ENCODE results near the gene NDUFB10. TPM values are rescaled to one million over a fixed set of nuclear protein-coding genes. Genes with fewer than 3 reads are reported as not detected.

The NDUFB10 gene
- total RNA-seq, 2 donors from 2014 or later, result 219 to 272 TPM

DNA sequence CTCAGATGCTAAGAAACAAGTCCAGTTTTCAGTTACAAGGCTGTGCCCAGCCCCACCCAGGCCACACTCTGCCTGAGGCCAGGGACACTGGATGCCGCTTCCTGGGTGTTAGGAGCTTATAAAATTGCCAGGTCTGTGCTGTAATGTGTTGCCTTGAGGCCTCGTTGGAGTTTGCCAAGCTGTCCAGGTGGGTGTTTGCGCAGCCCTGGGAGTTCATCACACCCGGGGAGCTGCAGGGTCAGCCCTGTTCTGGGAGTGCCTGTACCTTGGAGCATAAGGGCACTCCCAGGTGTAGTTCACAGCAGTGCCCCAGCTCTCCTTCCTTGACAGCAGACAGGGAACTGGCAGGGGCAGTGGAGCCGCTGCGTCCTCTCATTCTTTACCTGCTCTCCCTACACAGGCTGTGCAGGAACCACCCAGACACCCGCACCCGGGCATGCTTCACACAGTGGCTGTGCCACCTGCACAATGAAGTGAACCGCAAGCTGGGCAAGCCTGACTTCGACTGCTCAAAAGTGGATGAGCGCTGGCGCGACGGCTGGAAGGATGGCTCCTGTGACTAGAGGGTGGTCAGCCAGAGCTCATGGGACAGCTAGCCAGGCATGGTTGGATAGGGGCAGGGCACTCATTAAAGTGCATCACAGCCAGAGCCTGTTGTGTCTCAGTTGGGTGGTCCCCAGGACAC lies 26.3 kb downstream of the NDUFB10 start:
- Histone ChIP-seq H3K4me1 (peaks cover 28% of the 10 kb centered on the region), H3K27ac (peak overlapping the region; percentile 93), H3K9me3 (no peaks in the 10 kb centered on the region), H3K36me3 (peaks cover 5% of the 10 kb centered on the region), H3K27me3 (peaks cover 17% of the 10 kb centered on the region), H3K4me3 (peak overlapping the region; percentile 87), H3K9ac (ENCODE audit: low read depth in 2 of 2, low read length in 2 of 2) (peak overlapping the region; percentile 56 to 63)
- DNase-seq, result peak; percentile 81
- intact Hi-C loops (cut with DNase I), result no loop called here
- TF ChIP-seq, protein P1, sequence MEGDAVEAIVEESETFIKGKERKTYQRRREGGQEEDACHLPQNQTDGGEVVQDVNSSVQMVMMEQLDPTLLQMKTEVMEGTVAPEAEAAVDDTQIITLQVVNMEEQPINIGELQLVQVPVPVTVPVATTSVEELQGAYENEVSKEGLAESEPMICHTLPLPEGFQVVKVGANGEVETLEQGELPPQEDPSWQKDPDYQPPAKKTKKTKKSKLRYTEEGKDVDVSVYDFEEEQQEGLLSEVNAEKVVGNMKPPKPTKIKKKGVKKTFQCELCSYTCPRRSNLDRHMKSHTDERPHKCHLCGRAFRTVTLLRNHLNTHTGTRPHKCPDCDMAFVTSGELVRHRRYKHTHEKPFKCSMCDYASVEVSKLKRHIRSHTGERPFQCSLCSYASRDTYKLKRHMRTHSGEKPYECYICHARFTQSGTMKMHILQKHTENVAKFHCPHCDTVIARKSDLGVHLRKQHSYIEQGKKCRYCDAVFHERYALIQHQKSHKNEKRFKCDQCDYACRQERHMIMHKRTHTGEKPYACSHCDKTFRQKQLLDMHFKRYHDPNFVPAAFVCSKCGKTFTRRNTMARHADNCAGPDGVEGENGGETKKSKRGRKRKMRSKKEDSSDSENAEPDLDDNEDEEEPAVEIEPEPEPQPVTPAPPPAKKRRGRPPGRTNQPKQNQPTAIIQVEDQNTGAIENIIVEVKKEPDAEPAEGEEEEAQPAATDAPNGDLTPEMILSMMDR (IDR thresholded peaks at IDR 0.05), result no peak

DNA sequence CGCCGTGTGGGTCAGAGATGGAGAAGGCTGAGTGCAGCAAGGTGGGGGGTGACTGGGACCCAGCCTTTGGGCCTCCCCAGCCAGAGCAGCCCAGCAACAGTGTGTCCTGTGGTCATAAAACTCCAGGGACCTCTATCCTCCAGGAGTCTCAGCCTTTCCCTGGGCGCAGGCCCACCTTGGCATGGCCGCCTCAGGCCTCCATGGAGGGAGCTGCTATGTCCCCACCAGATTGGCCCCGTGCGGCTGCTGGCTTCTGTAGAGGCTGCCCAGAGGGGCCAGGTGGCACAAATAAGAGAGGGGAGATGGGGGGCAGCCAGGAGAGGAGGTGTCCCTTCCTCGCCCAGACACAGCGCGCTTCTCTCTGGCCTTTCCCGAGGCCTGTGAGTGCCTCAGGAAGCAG lies 27.9 kb downstream of the NDUFB10 start:
- peaks cover 39% of the 10 kb centered on the region for H3K4me1 ChIP-seq
- H3K9ac ChIP-seq (ENCODE audit: low read depth in 2 of 2, low read length in 2 of 2), result no peak overlapping the region
- peaks cover 23% of the 10 kb centered on the region for H3K27me3 ChIP-seq
- intact Hi-C loops (cut with DNase I), result no loop called here
- no peak overlapping the region for H3K4me3 ChIP-seq
- no peaks in the 10 kb centered on the region for H3K9me3 ChIP-seq
- peaks cover 5% of the 10 kb centered on the region for H3K36me3 ChIP-seq
- TF ChIP-seq, protein P1 (IDR thresholded peaks at IDR 0.05), result no peak
- H3K27ac ChIP-seq, result no peak overlapping the region
- DNase-seq, result no peak

DNA sequence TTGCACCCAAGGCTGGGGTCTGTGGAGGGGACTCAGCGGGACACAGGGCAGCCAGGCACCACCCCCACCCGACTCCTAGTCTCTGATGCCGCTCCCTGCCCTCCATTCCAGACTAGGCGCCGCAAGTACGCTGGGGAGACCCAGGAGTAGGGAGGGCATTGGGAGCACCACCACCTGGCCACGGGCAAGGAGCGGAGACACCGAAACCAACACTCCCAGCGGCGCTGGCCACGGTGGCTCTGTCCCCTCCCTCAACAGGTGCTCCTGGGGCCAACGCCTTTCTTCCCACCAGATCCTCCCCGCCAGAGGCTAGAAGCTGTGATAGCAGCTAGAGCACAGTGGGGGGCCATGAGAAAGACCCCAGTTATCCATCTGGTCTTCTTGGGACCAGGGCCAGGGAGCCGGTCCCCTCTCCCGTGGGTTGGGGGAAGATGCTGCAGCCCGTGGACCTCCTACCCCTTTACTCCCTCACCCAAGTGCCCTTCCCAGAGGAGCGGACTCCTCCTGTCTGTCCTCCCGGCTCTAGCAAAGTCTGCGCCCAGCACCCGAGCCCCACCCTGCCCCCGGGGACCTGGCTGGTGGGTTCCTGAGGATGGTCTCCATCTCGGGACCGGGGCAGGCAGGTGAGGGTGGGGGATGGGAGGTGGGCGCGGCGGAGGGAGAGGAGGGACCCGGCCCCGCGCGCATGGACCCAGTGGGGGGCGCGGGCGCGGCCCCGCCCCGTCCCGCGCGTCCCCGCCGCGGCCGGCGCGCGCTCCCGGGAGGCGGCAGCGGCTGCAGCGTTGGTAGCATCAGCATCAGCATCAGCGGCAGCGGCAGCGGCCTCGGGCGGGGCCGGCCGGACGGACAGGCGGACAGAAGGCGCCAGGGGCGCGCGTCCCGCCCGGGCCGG lies 30.1 kb downstream of the NDUFB10 start, which contains the start of gene SYNGR3:
TSS of gene SYNGR3 (plus strand) at position 762 of the 892 bp plus-strand sequence. CDS start 133 bp downstream, outside the sequence.
- H3K9ac ChIP-seq (ENCODE audit: low read depth in 2 of 2, low read length in 2 of 2), result peak within 1 kb of the TSS; percentile 73 to 78
- H3K36me3 ChIP-seq, result peaks cover 5% of the 10 kb centered on the region
- H3K9me3 ChIP-seq, result no peaks in the 10 kb centered on the region
- peaks cover 28% of the 10 kb centered on the region for H3K4me1 ChIP-seq
- H3K4me3 ChIP-seq, result peak within 1 kb of the TSS; percentile 8
- DNase-seq, result peak; percentile 44
- intact Hi-C loops (cut with DNase I), result no loop called here
- H3K27me3 ChIP-seq, result peaks cover 23% of the 10 kb centered on the region
- no peak within 1 kb of the TSS for H3K27ac ChIP-seq
- TF ChIP-seq, protein P1 (IDR thresholded peaks at IDR 0.05), result no peak

DNA sequence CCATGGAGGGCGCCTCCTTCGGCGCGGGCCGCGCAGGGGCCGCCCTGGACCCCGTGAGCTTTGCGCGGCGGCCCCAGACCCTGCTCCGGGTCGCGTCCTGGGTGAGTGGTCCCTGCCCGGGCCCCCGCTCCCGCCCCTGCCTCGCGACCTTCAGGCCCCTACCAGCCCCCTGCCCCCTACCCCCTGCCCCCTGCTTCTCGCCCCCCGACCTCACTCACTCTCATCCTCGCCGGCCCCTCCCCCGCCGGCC lies 30.7 kb downstream of the NDUFB10 start:
- no peak overlapping the region for H3K9ac ChIP-seq (ENCODE audit: low read depth in 2 of 2, low read length in 2 of 2)
- TF ChIP-seq, protein P1 (IDR thresholded peaks at IDR 0.05), result no peak
- H3K36me3 ChIP-seq, result peaks cover 5% of the 10 kb centered on the region
- peak overlapping the region; percentile 8 for H3K4me3 ChIP-seq
- no peaks in the 10 kb centered on the region for H3K9me3 ChIP-seq
- peaks cover 24% of the 10 kb centered on the region for H3K4me1 ChIP-seq
- peaks cover 23% of the 10 kb centered on the region for H3K27me3 ChIP-seq
- no peak for DNase-seq
- H3K27ac ChIP-seq, result no peak overlapping the region
- intact Hi-C loops (cut with DNase I), result no loop called here

DNA sequence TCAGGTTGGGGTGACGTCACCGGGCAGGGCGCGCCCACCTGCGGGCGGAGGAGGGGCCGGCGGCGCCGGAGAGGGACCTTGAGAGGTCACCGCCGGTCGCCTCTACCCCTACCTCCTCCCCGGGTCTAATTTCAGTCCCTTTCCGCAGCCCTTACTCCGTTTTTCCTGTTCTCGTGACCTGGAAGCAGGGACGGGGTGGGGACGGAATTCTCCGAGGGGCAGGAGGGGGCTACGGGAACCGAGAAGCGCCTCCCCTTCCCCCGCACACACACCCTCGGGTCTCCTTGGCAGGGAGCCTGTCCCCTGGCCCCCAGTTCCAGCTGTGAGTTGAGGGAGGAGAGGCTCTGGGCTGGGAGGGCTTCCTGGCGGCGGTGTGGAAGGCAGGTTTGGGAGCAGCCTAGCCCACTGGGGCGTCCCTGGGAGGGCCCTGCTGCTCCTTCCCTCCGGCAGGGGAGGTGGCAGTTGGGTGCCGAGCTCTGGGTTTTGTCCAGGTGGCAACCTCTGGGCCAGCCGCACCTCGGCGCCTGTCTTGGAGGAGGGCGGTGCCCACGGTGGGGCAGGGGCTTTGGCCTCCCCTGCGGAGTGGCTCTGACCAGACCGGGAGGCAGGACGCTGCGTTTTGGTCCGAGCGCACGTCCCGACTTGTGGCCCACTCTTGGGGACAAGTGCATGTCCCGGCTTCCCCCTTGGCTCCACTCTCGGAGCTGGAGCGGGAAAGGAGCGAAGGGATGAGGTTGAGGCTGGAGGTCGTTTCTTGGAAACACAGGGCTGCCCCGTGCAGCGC lies 31.2 kb downstream of the NDUFB10 start:
- no peaks in the 10 kb centered on the region for H3K9me3 ChIP-seq
- no peak overlapping the region for H3K27ac ChIP-seq
- TF ChIP-seq, protein P1 (IDR thresholded peaks at IDR 0.05), result no peak
- peak overlapping the region; percentile 73 to 78 for H3K9ac ChIP-seq (ENCODE audit: low read depth in 2 of 2, low read length in 2 of 2)
- peaks cover 21% of the 10 kb centered on the region for H3K4me1 ChIP-seq
- DNase-seq, result peak; percentile 68
- H3K27me3 ChIP-seq, result peaks cover 23% of the 10 kb centered on the region
- H3K36me3 ChIP-seq, result peaks cover 5% of the 10 kb centered on the region
- intact Hi-C loops (cut with DNase I), result no loop called here
- peak overlapping the region; percentile 8 for H3K4me3 ChIP-seq

Measured in colonic mucosa (tissue), 4 donors.